GM23338 (cell line): ENCODE data around the gene CCDC188. TPM values are rescaled to one million over a fixed set of nuclear protein-coding genes. Genes with fewer than 3 reads are reported as not detected.

Source experiments
- ATAC-seq: fragments of 200-7000 bp; cut with Tn5 transposase; 3 replicates; pipeline ENCODE4 v1.9.1; 2020
- DNase-seq: peaks from one replicate; pipeline ENCODE4 v3.0.0-alpha.2; 2015; ENCODE audit warnings: low spot score
- H2AFZ ChIP-seq: fragments of 200-600 bp; sonication (generic); 2 replicates; pipeline ENCODE4 v1.8.0; 2016; ENCODE audit warnings: antibody characterized with exemption, mild to moderate bottlenecking, moderate library complexity
- H3F3A ChIP-seq: fragments of 200-600 bp; sonication (generic); replicated peaks from 2 replicates; pipeline ENCODE4 v1.8.0; 2017; ENCODE audit warnings: antibody characterized with exemption, mixed run types, low read depth
- H3K27ac ChIP-seq: fragments of 200-600 bp; sonication (generic); 2 replicates; pipeline ENCODE4 v1.6.1; 2016; ENCODE audit warnings: low read depth
- H3K27me3 ChIP-seq: fragments of 200-600 bp; sonication (generic); 2 replicates; pipeline ENCODE4 v1.8.0; 2016; ENCODE audit warnings: mild to moderate bottlenecking, mixed run types, moderate library complexity; ENCODE audit not compliant: insufficient read depth
- H3K36me3 ChIP-seq: fragments of 200-600 bp; sonication (generic); 2 replicates; pipeline ENCODE4 v1.8.0; 2016; ENCODE audit warnings: mild to moderate bottlenecking; ENCODE audit not compliant: insufficient read depth
- H3K4me1 ChIP-seq: fragments of 200-600 bp; sonication (generic); 2 replicates; pipeline ENCODE4 v1.8.0; 2016; ENCODE audit warnings: mild to moderate bottlenecking, moderate library complexity; ENCODE audit not compliant: insufficient read depth
- H3K4me2 ChIP-seq: fragments of 200-600 bp; sonication (generic); 2 replicates; pipeline ENCODE4 v1.7.1; 2017; ENCODE audit warnings: mixed run types
- H3K4me3 ChIP-seq: fragments of 200-600 bp; sonication (generic); 2 replicates; pipeline ENCODE4 v1.6.1; 2016; ENCODE audit warnings: mixed run types
- H3K79me2 ChIP-seq: fragments of 200-600 bp; sonication (generic); replicated peaks from 2 replicates; pipeline ENCODE4 v1.8.0; 2017; ENCODE audit warnings: mild to moderate bottlenecking; ENCODE audit not compliant: insufficient read depth
- H3K9me2 ChIP-seq: fragments of 200-600 bp; sonication (generic); 2 replicates; pipeline ENCODE4 v1.8.0; 2017; ENCODE audit not compliant: insufficient read depth
- H4K20me1 ChIP-seq: fragments of 200-600 bp; sonication (generic); replicated peaks from 2 replicates; pipeline ENCODE4 v1.8.0; 2017; ENCODE audit warnings: mild to moderate bottlenecking; ENCODE audit not compliant: insufficient read depth
- H3K27ac Mint-ChIP-seq: 2 replicates; pipeline ENCODE4 v1.8.0; 2020; ENCODE audit warnings: inconsistent platforms, mild to moderate bottlenecking, moderate library complexity, mixed read lengths
- H3K27me3 Mint-ChIP-seq: 3 replicates; pipeline ENCODE4 v1.8.0; 2022; ENCODE audit warnings: low read depth, mild to moderate bottlenecking, moderate library complexity, mixed read lengths, inconsistent platforms; ENCODE audit not compliant: insufficient read depth, poor library complexity
- H3K36me3 Mint-ChIP-seq: 3 replicates; pipeline ENCODE4 v1.8.0; 2021; ENCODE audit warnings: low read depth, mild to moderate bottlenecking, inconsistent platforms, moderate library complexity, mixed read lengths
- H3K4me1 Mint-ChIP-seq: 3 replicates; pipeline ENCODE4 v1.8.0; 2020; ENCODE audit warnings: mild to moderate bottlenecking, inconsistent platforms, mixed read lengths
- H3K4me3 Mint-ChIP-seq: 3 replicates; pipeline ENCODE4 v1.8.0; 2021; ENCODE audit warnings: moderate library complexity, mild to moderate bottlenecking, inconsistent platforms, mixed read lengths
- H3K9me3 Mint-ChIP-seq: 3 replicates; pipeline ENCODE4 v1.8.0; 2020; ENCODE audit warnings: moderate library complexity, mild to moderate bottlenecking, inconsistent platforms, mixed read lengths
- CREB1 ChIP-seq: fragments of 250-450 bp; sonication (Bioruptor Pico); IDR thresholded peaks from 2 replicates; pipeline ENCODE4 v1.5.0; 2020; ENCODE audit warnings: low read depth, mild to moderate bottlenecking, moderate library complexity
- EZH2phosphoT487 ChIP-seq: fragments of 200-600 bp; sonication (generic); IDR thresholded peaks from one replicate; pipeline ENCODE4 v1.8.1; 2018; ENCODE audit warnings: antibody characterized with exemption; ENCODE audit not compliant: unreplicated experiment
- NANOG ChIP-seq: IDR thresholded peaks from 2 replicates; pipeline ENCODE4 v1.6.1; 2016; ENCODE audit warnings: antibody characterized with exemption, borderline replicate concordance
- POLR2AphosphoS5 ChIP-seq: IDR thresholded peaks from 2 replicates; pipeline ENCODE4 v1.6.1; 2016; ENCODE audit warnings: antibody characterized with exemption, low read depth
- ZNF114 ChIP-seq: fragments of 250-450 bp; sonication (Bioruptor Pico); IDR thresholded peaks from 2 replicates; pipeline ENCODE4 v1.5.0; 2020; ENCODE audit warnings: mild to moderate bottlenecking, moderate library complexity
- ZNF331 ChIP-seq: fragments of 250-450 bp; sonication (Bioruptor Pico); IDR thresholded peaks from 2 replicates; pipeline ENCODE4 v1.5.0; 2020; ENCODE audit warnings: low read depth, mild to moderate bottlenecking, moderate library complexity
- ZNF462 ChIP-seq: fragments of 250-450 bp; sonication (Bioruptor Pico); IDR thresholded peaks from 2 replicates; pipeline ENCODE4 v1.5.0; 2020; ENCODE audit warnings: mild to moderate bottlenecking, moderate library complexity
- polyA plus RNA-seq: library from polyadenylated mRNA; unstranded; fragments of >200 nt; fragmentation: Nextera tagmentation; extraction: Ambion mirVana; gene quantifications from 2 replicates; pipeline ENCODE4 v1.2.1, GENCODE V29; 2016
- total RNA-seq: library from RNA; depleted of rRNA; stranded (reverse); fragments of >200 nt; shearing (Covaris generic); gene quantifications from 2 replicates; pipeline ENCODE4 v1.2.3, GENCODE V29; 2014
- TF ChIP-seq, protein P1 (sequence below), 2 experiments: fragments of 200-600 bp in 1 of 2; sonication (generic) in 1 of 2; conservative IDR thresholded peaks; 2 replicates each; pipeline versions ENCODE4 v1.5.1 to v1.6.1; 2016 to 2017; ENCODE audit warnings: antibody characterized with exemption in 2 of 2, low read depth in 2 of 2, mild to moderate bottlenecking in 2 of 2, moderate library complexity in 1 of 2
- TF ChIP-seq, protein P2 (sequence below): IDR thresholded peaks from one replicate; pipeline ENCODE4 v1.6.1; 2018; ENCODE audit warnings: antibody characterized with exemption; ENCODE audit not compliant: unreplicated experiment
- TF ChIP-seq, protein P3 (sequence below): IDR thresholded peaks from 2 replicates; pipeline ENCODE4 v1.6.1; 2016; ENCODE audit warnings: antibody characterized with exemption

CCDC188 gene
- total and polyA plus RNA-seq, 2 experiments from 2014 or later = not detected

GRCh38 chr22:20184501-20185165, 33.8 kb upstream of the CCDC188 start:
- Histone ChIP-seq H3F3A (no peaks in the 10 kb centered on the region), H3K4me1 (no peaks in the 10 kb centered on the region), H3K4me2 (no peak overlapping the region), H4K20me1 (no peaks in the 10 kb centered on the region), H3K79me2 (no peaks in the 10 kb centered on the region), H3K9me2 (no peaks in the 10 kb centered on the region), H3K36me3 (no peaks in the 10 kb centered on the region), H3K4me3 (no peak overlapping the region), H3K27me3 (no peaks in the 10 kb centered on the region), H3K27ac (no peak overlapping the region), H2AFZ (no peak overlapping the region)
- Mint-ChIP-seq H3K4me3 (no peak overlapping the region), H3K27ac (no peak overlapping the region), H3K27me3 (peaks cover 13% of the 10 kb centered on the region), H3K4me1 (peaks cover 5% of the 10 kb centered on the region; the same call in 2 of the 3 replicates), H3K9me3 (no peaks in the 10 kb centered on the region; the same call in 2 of the 3 replicates), H3K36me3 (no peaks in the 10 kb centered on the region)
- no peak for ATAC-seq
- TF ChIP-seq ZNF462 (no peak), ZNF331 (no peak), ZNF114 (CRISPR knock-in tag) (no peak), NANOG (no peak), CREB1 (CRISPR knock-in tag) (no peak), EZH2phosphoT487 (no peak), POLR2AphosphoS5 (no peak)
- TF ChIP-seq, protein P1, sequence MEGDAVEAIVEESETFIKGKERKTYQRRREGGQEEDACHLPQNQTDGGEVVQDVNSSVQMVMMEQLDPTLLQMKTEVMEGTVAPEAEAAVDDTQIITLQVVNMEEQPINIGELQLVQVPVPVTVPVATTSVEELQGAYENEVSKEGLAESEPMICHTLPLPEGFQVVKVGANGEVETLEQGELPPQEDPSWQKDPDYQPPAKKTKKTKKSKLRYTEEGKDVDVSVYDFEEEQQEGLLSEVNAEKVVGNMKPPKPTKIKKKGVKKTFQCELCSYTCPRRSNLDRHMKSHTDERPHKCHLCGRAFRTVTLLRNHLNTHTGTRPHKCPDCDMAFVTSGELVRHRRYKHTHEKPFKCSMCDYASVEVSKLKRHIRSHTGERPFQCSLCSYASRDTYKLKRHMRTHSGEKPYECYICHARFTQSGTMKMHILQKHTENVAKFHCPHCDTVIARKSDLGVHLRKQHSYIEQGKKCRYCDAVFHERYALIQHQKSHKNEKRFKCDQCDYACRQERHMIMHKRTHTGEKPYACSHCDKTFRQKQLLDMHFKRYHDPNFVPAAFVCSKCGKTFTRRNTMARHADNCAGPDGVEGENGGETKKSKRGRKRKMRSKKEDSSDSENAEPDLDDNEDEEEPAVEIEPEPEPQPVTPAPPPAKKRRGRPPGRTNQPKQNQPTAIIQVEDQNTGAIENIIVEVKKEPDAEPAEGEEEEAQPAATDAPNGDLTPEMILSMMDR (conservative IDR thresholded peaks at IDR 0.05; ENCODE audit: low read depth in 2 of 2) = no peak
- TF ChIP-seq, protein P2, sequence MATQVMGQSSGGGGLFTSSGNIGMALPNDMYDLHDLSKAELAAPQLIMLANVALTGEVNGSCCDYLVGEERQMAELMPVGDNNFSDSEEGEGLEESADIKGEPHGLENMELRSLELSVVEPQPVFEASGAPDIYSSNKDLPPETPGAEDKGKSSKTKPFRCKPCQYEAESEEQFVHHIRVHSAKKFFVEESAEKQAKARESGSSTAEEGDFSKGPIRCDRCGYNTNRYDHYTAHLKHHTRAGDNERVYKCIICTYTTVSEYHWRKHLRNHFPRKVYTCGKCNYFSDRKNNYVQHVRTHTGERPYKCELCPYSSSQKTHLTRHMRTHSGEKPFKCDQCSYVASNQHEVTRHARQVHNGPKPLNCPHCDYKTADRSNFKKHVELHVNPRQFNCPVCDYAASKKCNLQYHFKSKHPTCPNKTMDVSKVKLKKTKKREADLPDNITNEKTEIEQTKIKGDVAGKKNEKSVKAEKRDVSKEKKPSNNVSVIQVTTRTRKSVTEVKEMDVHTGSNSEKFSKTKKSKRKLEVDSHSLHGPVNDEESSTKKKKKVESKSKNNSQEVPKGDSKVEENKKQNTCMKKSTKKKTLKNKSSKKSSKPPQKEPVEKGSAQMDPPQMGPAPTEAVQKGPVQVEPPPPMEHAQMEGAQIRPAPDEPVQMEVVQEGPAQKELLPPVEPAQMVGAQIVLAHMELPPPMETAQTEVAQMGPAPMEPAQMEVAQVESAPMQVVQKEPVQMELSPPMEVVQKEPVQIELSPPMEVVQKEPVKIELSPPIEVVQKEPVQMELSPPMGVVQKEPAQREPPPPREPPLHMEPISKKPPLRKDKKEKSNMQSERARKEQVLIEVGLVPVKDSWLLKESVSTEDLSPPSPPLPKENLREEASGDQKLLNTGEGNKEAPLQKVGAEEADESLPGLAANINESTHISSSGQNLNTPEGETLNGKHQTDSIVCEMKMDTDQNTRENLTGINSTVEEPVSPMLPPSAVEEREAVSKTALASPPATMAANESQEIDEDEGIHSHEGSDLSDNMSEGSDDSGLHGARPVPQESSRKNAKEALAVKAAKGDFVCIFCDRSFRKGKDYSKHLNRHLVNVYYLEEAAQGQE = no peak
- TF ChIP-seq, protein P3, sequence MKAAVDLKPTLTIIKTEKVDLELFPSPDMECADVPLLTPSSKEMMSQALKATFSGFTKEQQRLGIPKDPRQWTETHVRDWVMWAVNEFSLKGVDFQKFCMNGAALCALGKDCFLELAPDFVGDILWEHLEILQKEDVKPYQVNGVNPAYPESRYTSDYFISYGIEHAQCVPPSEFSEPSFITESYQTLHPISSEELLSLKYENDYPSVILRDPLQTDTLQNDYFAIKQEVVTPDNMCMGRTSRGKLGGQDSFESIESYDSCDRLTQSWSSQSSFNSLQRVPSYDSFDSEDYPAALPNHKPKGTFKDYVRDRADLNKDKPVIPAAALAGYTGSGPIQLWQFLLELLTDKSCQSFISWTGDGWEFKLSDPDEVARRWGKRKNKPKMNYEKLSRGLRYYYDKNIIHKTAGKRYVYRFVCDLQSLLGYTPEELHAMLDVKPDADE = no peak
- no peak for DNase-seq
